Endothelial cell of umbilical vein (primary cell): Measurements from ENCODE around the gene PAK2. TPM values are rescaled to one million over a fixed set of nuclear protein-coding genes. Genes with fewer than 3 reads are reported as not detected.

Experiments
- BruUV-seq: library from RNA; stranded (reverse); fragments of 400-500 nt; replicated peaks from 2 replicates; lab custom pipeline; 2021; lab: Mats Ljungman, UMichigan
- CTCF ChIA-PET: fragments of 300-600, 350-600 bp; sonication (Branson Sonifier 250); formaldehyde crosslinking; loops from one replicate; lab custom pipeline; 2021; ENCODE audit warnings: antibody characterized with exemption, inconsistent platforms; lab: Charles Lee
- POLR2A ChIA-PET: fragments of 300-600, 350-600 bp; sonication (Branson Sonifier 250); formaldehyde crosslinking; loops from one replicate; lab custom pipeline; 2021; ENCODE audit warnings: antibody characterized with exemption, inconsistent platforms; lab: Charles Lee
- DNase-seq: peaks from one replicate; pipeline ENCODE4 v3.0.0-alpha.2; 2011; ENCODE audit warnings: low read depth, low spot score
- FAIRE-seq: peaks from 2 replicates; lab custom pipeline; 2011; peaks lifted over from hg19 to GRCh38; lab: Jason Lieb, UNC
- H2AFZ ChIP-seq: 2 replicates; pipeline ENCODE4 v1.6.0; 2012; ENCODE audit warnings: low read depth, low read length, control low read depth, inconsistent platforms
- H3K27ac ChIP-seq: 2 replicates; pipeline ENCODE4 v1.5.1; 2011; ENCODE audit warnings: low read depth, mild to moderate bottlenecking, control low read depth, low read length, moderate library complexity; ENCODE audit not compliant: insufficient read depth
- H3K27me3 ChIP-seq, 2 experiments: 2 replicates each; pipeline versions ENCODE4 v1.6.0 to v1.6.1; 2011; ENCODE audit warnings: low read length in 2 of 2, mixed read lengths in 1 of 2; ENCODE audit not compliant: control insufficient read depth in 2 of 2, insufficient read depth in 2 of 2
- H3K36me3 ChIP-seq, 2 experiments: 2 replicates in 1 of 2; 3 replicates in 1 of 2; pipeline ENCODE4 v1.5.1; 2011; ENCODE audit warnings: low read length in 2 of 2, mild to moderate bottlenecking in 1 of 2, moderate library complexity in 1 of 2; ENCODE audit not compliant: control insufficient read depth in 2 of 2, insufficient read depth in 2 of 2; ENCODE audit errors: extremely low read depth in 1 of 2
- H3K4me1 ChIP-seq: 3 replicates; pipeline ENCODE4 v1.5.1; 2011; ENCODE audit warnings: mild to moderate bottlenecking, low read length; ENCODE audit not compliant: control insufficient read depth, insufficient read depth; ENCODE audit errors: extremely low read depth
- H3K4me2 ChIP-seq: 2 replicates; pipeline ENCODE4 v1.6.1; 2011; ENCODE audit warnings: low read length, control low read depth, mixed read lengths; ENCODE audit not compliant: insufficient read depth
- H3K4me3 ChIP-seq, 3 experiments: fragments of 200-600 bp in 1 of 3; sonication (generic), shearing (Covaris generic) in 1 of 3; replicated peaks in 1 of 3; 2 replicates each; pipeline ENCODE4 v1.5.1; 2011 to 2016; ENCODE audit warnings: control low read depth in 3 of 3, low read length in 3 of 3, mild to moderate bottlenecking in 2 of 3, inconsistent platforms in 1 of 3, low read depth in 1 of 3, moderate library complexity in 1 of 3; ENCODE audit not compliant: insufficient read depth in 1 of 3
- H3K79me2 ChIP-seq: 2 replicates; pipeline ENCODE4 v1.6.0; 2012; ENCODE audit warnings: low read length, inconsistent platforms; ENCODE audit not compliant: control insufficient read depth, insufficient read depth
- H3K9ac ChIP-seq: replicated peaks from 2 replicates; pipeline ENCODE3; 2011; ENCODE audit warnings: low read length, control low read depth; ENCODE audit not compliant: insufficient read depth; ENCODE audit errors: extremely low read depth
- H3K9me1 ChIP-seq: replicated peaks from 3 replicates; pipeline ENCODE4 v1.6.0; 2011; ENCODE audit warnings: mild to moderate bottlenecking, low read length; ENCODE audit not compliant: control insufficient read depth, insufficient read depth; ENCODE audit errors: extremely low read depth
- H3K9me3 ChIP-seq: replicated peaks from 2 replicates; pipeline ENCODE4 v1.5.1; 2012; ENCODE audit warnings: low read length, inconsistent platforms; ENCODE audit not compliant: control insufficient read depth, insufficient read depth
- H4K20me1 ChIP-seq: replicated peaks from 2 replicates; pipeline ENCODE3; 2011; ENCODE audit warnings: mild to moderate bottlenecking, low read length; ENCODE audit not compliant: control insufficient read depth, insufficient read depth; ENCODE audit errors: extremely low read depth
- EZH2 ChIP-seq: IDR thresholded peaks from 2 replicates; pipeline ENCODE4 v1.6.1; 2012; ENCODE audit warnings: borderline replicate concordance, low read depth, mild to moderate bottlenecking, moderate library complexity, low read length, inconsistent platforms; ENCODE audit not compliant: severe bottlenecking
- FOS ChIP-seq: IDR thresholded peaks from 2 replicates; pipeline ENCODE4 v1.6.1; 2011; ENCODE audit warnings: mild to moderate bottlenecking, low read length, moderate library complexity, borderline replicate concordance; ENCODE audit not compliant: insufficient read depth
- GATA2 ChIP-seq: IDR thresholded peaks from 2 replicates; pipeline ENCODE4 v1.7.0; 2011; ENCODE audit warnings: low read depth, mild to moderate bottlenecking, moderate library complexity, mixed read lengths, low read length; ENCODE audit not compliant: insufficient read length, insufficient read depth
- JUN ChIP-seq: IDR thresholded peaks from 2 replicates; pipeline ENCODE4 v1.6.1; 2011; ENCODE audit warnings: borderline replicate concordance, low read depth; ENCODE audit not compliant: insufficient read length, insufficient read depth
- MYC ChIP-seq: IDR thresholded peaks from one replicate; pipeline ENCODE4 v1.6.1; 2011; ENCODE audit warnings: mild to moderate bottlenecking, low read depth, low read length
- POLR2A ChIP-seq: IDR thresholded peaks from 2 replicates; pipeline ENCODE4 v1.6.1; 2012; ENCODE audit warnings: low read depth, mild to moderate bottlenecking, control low read depth, low read length
- POLR2AphosphoS5 ChIP-seq: IDR thresholded peaks from 2 replicates; pipeline ENCODE4 v1.6.1; 2012; ENCODE audit warnings: low read depth, mild to moderate bottlenecking, control low read depth, low read length, moderate library complexity; ENCODE audit not compliant: insufficient read depth
- dilution Hi-C: fragments of 300-500 bp; cut with MboI; formaldehyde crosslinking; loops from one replicate; pipeline ENCODE4 v1.15.0; 2019; ENCODE audit warnings: low sequenced_read_pairs; ENCODE audit not compliant: extremely low pct_ligation_motif_present
- intact Hi-C: fragments of 100-400 bp; cut with micrococcal nuclease; formaldehyde crosslinking; loops from one replicate; pipeline ENCODE4 v1.10.0; 2022
- polyA plus RNA-seq, 4 experiments: library from polyadenylated mRNA; depleted of rRNA in 3 of 4; stranded (reverse) in 3 of 4; unstranded in 1 of 4; fragments of >200 nt; gene quantifications; 2 replicates each; pipeline versions ENCODE4 v1.2.1 to v1.2.3, GENCODE V29; 2011 to 2012; ENCODE audit warnings: missing spikeins in 1 of 4
- total RNA-seq: library from RNA; stranded (reverse); gene quantifications from 2 replicates; pipeline ENCODE4 v1.2.3, GENCODE V29; 2021
- TF ChIP-seq, protein P1 (sequence below), 2 donors: IDR thresholded peaks; 1 replicate in 1 of 2; 2 replicates in 1 of 2; pipeline ENCODE4 v1.5.1; 2011; ENCODE audit warnings: low read length in 2 of 2, mild to moderate bottlenecking in 2 of 2, moderate library complexity in 2 of 2, control low read depth in 1 of 2, inconsistent platforms in 1 of 2, low read depth in 1 of 2; ENCODE audit not compliant: insufficient read depth in 1 of 2; ENCODE audit errors: extremely low read depth in 1 of 2
- TF ChIP-seq, protein P2 (sequence below): IDR thresholded peaks from 2 replicates; pipeline ENCODE4 v1.6.1; 2011; ENCODE audit not compliant: insufficient read depth, insufficient read length

Gene PAK2
- total and polyA plus RNA-seq, 2 donors (not counting 3 experiments of a cell fraction or from before 2014, with no cell fraction given) = 22.6 to 98.9 TPM

GRCh38 chr3:196772897-196773296 lies 33.2 kb downstream of the PAK2 start:
- no peak overlapping the region for H3K4me2 ChIP-seq
- BruUV-seq = no TSS peak
- H3K27me3 ChIP-seq = no peaks in the 10 kb centered on the region
- peaks cover 83% of the 10 kb centered on the region for H3K79me2 ChIP-seq
- no peak for FAIRE-seq
- no peak overlapping the region for H2AFZ ChIP-seq
- ChIA-PET CTCF (no interaction called here), POLR2A (no interaction called here)
- no peaks in the 10 kb centered on the region for H3K9me1 ChIP-seq
- peaks cover 14% of the 10 kb centered on the region for H4K20me1 ChIP-seq
- H3K9ac ChIP-seq = no peak overlapping the region
- dilution Hi-C loops (no loop called here), intact Hi-C loops (no loop called here)
- DNase-seq = no peak
- no peak overlapping the region for H3K4me3 ChIP-seq
- no peak overlapping the region for H3K27ac ChIP-seq
- peaks cover 18% of the 10 kb centered on the region for H3K4me1 ChIP-seq
- no peaks in the 10 kb centered on the region for H3K36me3 ChIP-seq
- no peak for TF ChIP-seq EZH2
- no peak for TF ChIP-seq POLR2AphosphoS5
- no peak for TF ChIP-seq FOS
- TF ChIP-seq, protein P1, sequence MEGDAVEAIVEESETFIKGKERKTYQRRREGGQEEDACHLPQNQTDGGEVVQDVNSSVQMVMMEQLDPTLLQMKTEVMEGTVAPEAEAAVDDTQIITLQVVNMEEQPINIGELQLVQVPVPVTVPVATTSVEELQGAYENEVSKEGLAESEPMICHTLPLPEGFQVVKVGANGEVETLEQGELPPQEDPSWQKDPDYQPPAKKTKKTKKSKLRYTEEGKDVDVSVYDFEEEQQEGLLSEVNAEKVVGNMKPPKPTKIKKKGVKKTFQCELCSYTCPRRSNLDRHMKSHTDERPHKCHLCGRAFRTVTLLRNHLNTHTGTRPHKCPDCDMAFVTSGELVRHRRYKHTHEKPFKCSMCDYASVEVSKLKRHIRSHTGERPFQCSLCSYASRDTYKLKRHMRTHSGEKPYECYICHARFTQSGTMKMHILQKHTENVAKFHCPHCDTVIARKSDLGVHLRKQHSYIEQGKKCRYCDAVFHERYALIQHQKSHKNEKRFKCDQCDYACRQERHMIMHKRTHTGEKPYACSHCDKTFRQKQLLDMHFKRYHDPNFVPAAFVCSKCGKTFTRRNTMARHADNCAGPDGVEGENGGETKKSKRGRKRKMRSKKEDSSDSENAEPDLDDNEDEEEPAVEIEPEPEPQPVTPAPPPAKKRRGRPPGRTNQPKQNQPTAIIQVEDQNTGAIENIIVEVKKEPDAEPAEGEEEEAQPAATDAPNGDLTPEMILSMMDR (IDR thresholded peaks at IDR 0.05; ENCODE audit: extremely low read depth in 1 of 2, insufficient read depth in 1 of 2, low read depth in 1 of 2, low read length in 2 of 2) = no peak
- TF ChIP-seq POLR2A = no peak
- TF ChIP-seq, protein P2, sequence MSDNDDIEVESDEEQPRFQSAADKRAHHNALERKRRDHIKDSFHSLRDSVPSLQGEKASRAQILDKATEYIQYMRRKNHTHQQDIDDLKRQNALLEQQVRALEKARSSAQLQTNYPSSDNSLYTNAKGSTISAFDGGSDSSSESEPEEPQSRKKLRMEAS = no peak
- no peak for TF ChIP-seq JUN
- TF ChIP-seq GATA2 = no peak
- TF ChIP-seq MYC = no peak
- H3K9me3 ChIP-seq = no peaks in the 10 kb centered on the region
